Activated CD8-positive, alpha-beta memory T cell treated with anti-CD3 and anti-CD28 coated beads for 4 hours (primary cell): ENCODE data around the gene IRX1.

Source experiments
- DNase-seq, 2 donors: peaks; one replicate each; pipeline ENCODE4 v3.0.0-alpha.2; 2020; ENCODE audit warnings: low read depth in 2 of 2

IRX1 gene

DNA sequence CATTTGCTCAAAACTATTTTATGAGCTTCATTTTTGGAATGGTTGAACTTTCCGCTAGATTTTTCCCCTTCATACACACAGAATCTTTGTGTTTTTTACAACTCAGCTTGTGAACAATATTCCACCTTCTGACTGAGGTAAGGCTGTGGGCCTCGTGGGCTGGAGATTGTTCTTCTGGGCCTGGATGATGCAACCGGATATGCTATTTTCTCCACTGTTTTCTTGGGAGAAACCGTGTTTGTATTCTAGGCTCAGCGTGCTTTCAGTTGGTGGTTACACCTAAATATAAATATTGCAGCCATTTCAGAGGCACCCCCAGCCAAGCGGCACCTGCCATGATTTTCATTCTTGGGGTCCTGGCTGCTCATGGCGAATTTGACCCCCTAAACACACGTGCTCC lies 55.2 kb downstream of the IRX1 start:
- DNase-seq: no peak
